ENCODE measurements around the gene CNNM1.

CNNM1 gene

GRCh38 chr10:99435986-99436638, 107.0 kb downstream of the CNNM1 start:
- Histone ChIP-seq H4K20me1 (ENCODE audit: insufficient read depth) (no peaks in the 10 kb centered on the region), H3K4me3 (IDR thresholded peaks at IDR 0.05; ENCODE audit: insufficient read depth, low read depth, low read length) (no peak overlapping the region), H3K79me2 (ENCODE audit: insufficient read depth, low read depth) (peaks cover 7% of the 10 kb centered on the region; the same call in 1 of the 2 replicates), H3K27ac (no peak overlapping the region), H3K9ac (no peak overlapping the region), H2AFZ (ENCODE audit: low read depth) (no peak overlapping the region), H3K4me1 (ENCODE audit: low read depth, poor library complexity, severe bottlenecking) (no peaks in the 10 kb centered on the region), H3K36me3 (ENCODE audit: insufficient read depth) (no peaks in the 10 kb centered on the region), H3K4me2 (no peak overlapping the region), H3K27me3 (ENCODE audit: insufficient read depth, low read depth) (no peaks in the 10 kb centered on the region)
- TF ChIP-seq CTCF (conservative IDR thresholded peaks at IDR 0.05; ENCODE audit: low read depth, low read length): peak; percentile 70

GRCh38 chr10:99438890-99439289, 109.7 kb downstream of the CNNM1 start:
- TF ChIP-seq CTCF (conservative IDR thresholded peaks at IDR 0.05; ENCODE audit: low read depth, low read length): no peak
- Histone ChIP-seq H3K4me1 (ENCODE audit: low read depth, poor library complexity, severe bottlenecking) (no peaks in the 10 kb centered on the region), H3K9ac (no peak overlapping the region), H3K36me3 (ENCODE audit: insufficient read depth) (no peaks in the 10 kb centered on the region), H3K27me3 (ENCODE audit: insufficient read depth, low read depth) (no peaks in the 10 kb centered on the region), H2AFZ (ENCODE audit: low read depth) (no peak overlapping the region), H4K20me1 (ENCODE audit: insufficient read depth) (no peaks in the 10 kb centered on the region), H3K79me2 (ENCODE audit: insufficient read depth, low read depth) (no peaks in the 10 kb centered on the region), H3K27ac (no peak overlapping the region), H3K4me3 (IDR thresholded peaks at IDR 0.05; ENCODE audit: insufficient read depth, low read depth, low read length) (no peak overlapping the region), H3K4me2 (no peak overlapping the region)

GRCh38 chr10:99442394-99442793, 113.2 kb downstream of the CNNM1 start:
- Histone ChIP-seq H3K79me2 (ENCODE audit: insufficient read depth, low read depth) (no peaks in the 10 kb centered on the region), H3K4me3 (IDR thresholded peaks at IDR 0.05; ENCODE audit: insufficient read depth, low read depth, low read length) (no peak overlapping the region), H3K9ac (no peak overlapping the region), H3K27ac (no peak overlapping the region), H3K27me3 (ENCODE audit: insufficient read depth, low read depth) (no peaks in the 10 kb centered on the region), H3K4me2 (no peak overlapping the region), H3K4me1 (ENCODE audit: low read depth, poor library complexity, severe bottlenecking) (no peaks in the 10 kb centered on the region), H4K20me1 (ENCODE audit: insufficient read depth) (no peaks in the 10 kb centered on the region), H3K36me3 (ENCODE audit: insufficient read depth) (no peaks in the 10 kb centered on the region), H2AFZ (ENCODE audit: low read depth) (no peak overlapping the region)
- TF ChIP-seq CTCF (conservative IDR thresholded peaks at IDR 0.05; ENCODE audit: low read depth, low read length): no peak

GRCh38 chr10:99443500-99443899, 114.3 kb downstream of the CNNM1 start:
- Histone ChIP-seq H3K27ac (no peak overlapping the region), H3K9ac (no peak overlapping the region), H3K4me3 (IDR thresholded peaks at IDR 0.05; ENCODE audit: insufficient read depth, low read depth, low read length) (no peak overlapping the region), H3K36me3 (ENCODE audit: insufficient read depth) (no peaks in the 10 kb centered on the region), H3K79me2 (ENCODE audit: insufficient read depth, low read depth) (no peaks in the 10 kb centered on the region), H3K4me2 (no peak overlapping the region), H2AFZ (ENCODE audit: low read depth) (no peak overlapping the region), H3K27me3 (ENCODE audit: insufficient read depth, low read depth) (no peaks in the 10 kb centered on the region), H3K4me1 (ENCODE audit: low read depth, poor library complexity, severe bottlenecking) (no peaks in the 10 kb centered on the region), H4K20me1 (ENCODE audit: insufficient read depth) (no peaks in the 10 kb centered on the region)
- no peak for TF ChIP-seq CTCF (conservative IDR thresholded peaks at IDR 0.05; ENCODE audit: low read depth, low read length)
